Measurements from ENCODE around the gene PIGH.
"Not testable (repeated sequence)": the region's sequence is repeated elsewhere in the genome, so short reads cannot be mapped to it uniquely, and the experiment has no call there.

Gene PIGH

DNA sequence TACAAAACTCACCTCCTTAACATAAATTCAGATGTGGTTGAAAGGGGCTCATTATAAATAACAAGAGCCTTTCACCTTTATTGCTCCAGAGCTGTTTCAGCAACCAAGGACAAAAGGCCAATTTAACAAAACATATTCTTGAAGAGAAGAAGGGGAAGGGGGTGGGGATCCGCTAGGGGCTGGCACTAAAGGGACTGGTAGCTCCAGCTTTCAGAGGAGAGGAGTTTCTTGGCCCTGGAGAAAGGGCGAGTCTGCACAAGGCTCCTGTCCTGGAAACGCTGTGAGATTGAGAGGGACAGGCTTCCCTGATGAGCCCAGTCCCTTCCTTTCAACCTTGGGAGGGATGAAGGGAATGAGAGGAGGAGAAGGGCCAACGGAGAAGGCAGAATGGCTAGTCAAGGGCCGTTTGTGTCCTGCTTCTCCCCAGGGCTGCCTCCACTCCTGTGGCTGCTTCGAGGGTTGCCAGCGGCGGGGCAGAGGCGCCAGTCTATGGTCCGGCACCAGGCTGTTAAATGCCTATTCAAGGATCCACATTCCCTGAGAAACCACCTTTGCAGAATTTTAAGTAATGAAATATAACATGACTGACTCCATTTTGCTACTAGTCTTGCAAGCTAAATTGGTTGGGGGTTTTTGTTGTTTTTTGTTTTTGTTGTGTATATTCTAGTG lies 9.7 kb upstream of the PIGH start:
- no peak for DNase-seq (ENCODE audit: low read depth)

DNA sequence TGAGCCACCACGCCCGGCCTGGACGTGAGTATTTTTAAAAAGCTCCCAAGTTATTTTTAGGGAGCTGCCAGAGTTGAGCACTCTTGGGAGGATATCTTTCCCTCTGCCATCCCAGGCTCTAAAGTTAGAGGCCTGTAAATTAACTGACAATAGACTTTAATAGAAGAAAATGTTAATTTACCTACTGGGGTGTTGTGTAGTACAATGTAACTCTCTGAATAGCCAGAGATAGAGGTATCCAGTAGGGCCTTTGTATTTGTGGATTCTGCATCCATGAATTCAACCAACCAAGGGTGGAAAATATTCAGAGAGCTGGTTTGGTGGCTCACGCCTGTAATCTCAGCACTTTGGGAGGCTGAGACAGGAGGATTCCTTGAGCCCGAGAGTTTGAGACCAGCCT lies 7.6 kb upstream of the PIGH start:
- no peak for DNase-seq (ENCODE audit: low read depth)

DNA sequence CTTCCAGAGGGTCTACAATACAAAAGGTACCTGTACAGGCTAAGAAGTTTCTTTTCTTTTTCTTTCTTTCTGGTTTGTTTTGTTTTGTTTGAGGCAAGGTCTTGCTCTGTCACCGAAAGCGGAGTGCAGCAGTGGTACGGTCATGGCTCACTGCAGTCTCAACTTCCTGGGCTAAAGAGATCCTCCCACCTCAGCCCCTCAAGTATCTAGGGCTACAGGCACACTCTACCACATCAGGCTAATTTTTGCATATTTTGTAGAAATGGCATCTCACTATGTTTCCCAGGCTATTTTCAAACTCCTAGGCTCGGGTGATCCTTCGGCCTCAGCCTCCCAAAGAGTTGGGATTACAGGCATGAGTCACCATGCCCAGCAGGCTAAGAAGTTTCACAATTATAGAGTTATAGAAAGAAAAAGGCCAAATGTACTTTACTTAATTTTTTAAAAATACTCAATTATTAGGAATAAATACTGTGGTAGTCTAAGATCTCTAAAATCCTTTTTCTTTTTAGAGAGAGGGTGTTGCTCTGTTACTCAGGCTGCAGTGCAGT lies 3.0 kb upstream of the PIGH start:
- DNase-seq (ENCODE audit: low read depth): no peak

GRCh38 chr14:67602076-67602475 lies 2.0 kb upstream of the PIGH start:
- DNase-seq (ENCODE audit: low read depth): no peak

DNA sequence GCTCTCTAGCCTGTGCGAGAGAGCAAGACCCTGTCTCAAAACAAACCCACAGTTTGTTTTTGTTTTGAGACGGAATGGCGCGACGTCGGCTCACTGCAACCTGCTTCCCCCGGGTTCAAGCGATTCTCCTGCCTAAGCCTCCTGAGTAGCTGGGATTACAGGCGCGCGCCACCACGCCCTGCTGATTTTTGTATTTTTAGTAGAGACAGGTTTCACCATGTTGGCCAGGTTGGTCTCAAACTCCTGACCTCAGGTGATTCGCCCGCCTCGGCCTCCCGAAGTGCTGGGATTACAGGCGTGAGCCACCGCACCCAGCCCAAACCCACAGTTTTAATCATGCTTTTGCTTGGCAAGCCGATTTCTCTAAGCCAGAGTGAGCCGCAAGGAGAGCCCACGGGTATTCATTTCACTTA lies 500 bp upstream of the PIGH start:
- DNase-seq (ENCODE audit: low read depth): not testable (repeated sequence)

DNA sequence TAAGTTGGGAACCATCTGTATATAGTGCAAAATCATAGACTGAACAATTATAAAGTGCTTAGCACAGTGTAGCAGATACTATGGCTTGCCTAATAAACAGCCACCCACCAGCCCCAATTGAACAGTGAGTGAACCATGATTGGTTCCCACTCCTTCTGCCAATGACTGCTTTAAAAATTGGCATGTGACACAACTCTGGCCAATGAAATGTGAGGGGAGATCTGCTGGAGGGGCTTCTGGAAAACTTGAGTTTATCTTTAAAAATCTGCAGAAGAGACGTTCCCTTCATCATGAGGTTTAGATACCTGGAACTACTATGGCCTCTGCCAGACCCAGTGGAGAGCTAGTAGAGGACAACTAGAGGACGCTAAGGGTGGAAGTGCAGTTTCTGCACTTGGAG lies 4.7 kb downstream of the PIGH start:
- no peak for DNase-seq (ENCODE audit: low read depth)

DNA sequence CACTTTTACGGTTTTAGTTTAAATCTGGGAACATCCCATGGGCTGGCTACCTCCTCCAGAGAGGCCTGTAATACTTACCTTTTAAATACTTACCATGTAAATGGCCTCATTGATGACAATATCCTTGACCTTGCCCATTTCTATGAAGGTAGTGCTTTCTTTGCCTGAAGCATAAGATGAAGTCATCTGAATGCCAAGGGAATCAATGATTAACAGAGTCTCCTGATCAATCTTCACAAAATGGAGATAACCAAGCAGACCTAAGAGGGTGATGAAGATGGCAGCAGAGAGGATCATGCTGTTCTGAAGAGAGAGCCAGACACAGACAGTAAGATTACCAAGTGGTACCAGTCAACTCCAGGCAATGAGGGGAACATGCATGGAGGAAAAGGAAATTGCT lies 6.4 kb downstream of the PIGH start:
- DNase-seq (ENCODE audit: low read depth): not testable (repeated sequence)

GRCh38 chr14:67589204-67589770 lies 10.8 kb downstream of the PIGH start:
- DNase-seq (ENCODE audit: low read depth): no peak

- no peak for DNase-seq (ENCODE audit: low read depth)
These were observed 13.7 kb downstream of the PIGH start for GRCh38 chr14:67586369-67586768.

DNA sequence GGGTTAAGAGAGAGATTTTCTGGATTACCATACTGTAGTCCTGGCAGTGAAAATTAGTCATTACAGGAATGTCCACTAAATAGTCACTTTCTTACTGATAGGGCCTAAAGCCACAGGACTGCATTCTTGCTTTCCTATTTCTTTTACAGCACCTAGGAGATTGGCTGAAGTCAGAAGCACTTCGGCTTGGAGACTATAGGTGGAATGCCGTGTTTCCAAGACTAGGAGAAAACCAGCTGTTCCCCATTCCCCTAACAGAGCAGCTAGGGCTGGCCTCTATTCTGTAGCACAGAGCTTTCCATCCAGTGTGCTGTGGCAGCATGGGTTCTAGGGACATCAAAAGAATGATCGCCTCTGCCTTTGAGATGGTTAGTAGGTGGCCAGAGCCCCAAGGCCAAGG lies 15.1 kb downstream of the PIGH start:
- no peak for DNase-seq (ENCODE audit: low read depth)

- no peak for DNase-seq (ENCODE audit: low read depth)
These were observed 16.1 kb downstream of the PIGH start for GRCh38 chr14:67583711-67584644.

DNA sequence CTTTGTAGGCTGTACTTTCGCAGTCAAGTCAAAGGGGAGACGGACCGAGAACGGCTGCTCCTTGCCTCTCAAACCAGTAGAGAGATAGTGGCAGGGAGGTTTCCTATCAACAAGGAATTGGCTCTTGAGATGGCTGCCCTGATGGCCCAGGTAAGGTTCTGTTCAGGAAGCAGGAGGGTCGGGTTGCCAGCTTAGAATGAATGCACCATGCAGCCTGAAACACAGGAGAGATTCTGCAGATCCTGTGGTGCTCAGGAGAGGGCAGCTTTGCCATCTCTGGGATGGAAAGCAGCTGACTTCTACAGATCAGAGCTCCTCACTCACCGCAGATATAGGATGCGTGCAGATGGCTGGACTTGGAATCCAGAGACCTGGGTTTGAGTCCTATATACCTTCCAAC lies 18.0 kb downstream of the PIGH start:
- DNase-seq (ENCODE audit: low read depth): no peak

DNA sequence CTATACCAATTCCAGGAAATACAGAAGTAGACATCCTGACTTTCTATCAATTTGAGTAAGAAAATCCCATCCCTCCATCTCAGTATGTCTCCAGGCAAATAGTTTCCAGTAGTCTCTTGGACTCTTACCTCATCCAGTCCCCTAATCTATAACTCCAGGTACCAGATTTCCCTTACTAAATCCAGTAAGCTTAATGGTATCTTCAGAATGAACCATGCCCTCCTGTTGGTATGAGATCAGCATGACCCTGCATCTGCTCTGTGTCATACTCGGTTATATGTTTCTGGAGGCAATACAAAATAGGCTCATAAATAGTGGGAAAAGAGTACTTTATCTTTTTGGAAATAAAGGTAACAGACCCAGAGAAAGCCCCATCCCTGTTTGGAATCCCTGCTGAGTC lies 18.4 kb downstream of the PIGH start:
- no peak for DNase-seq (ENCODE audit: low read depth)

DNA sequence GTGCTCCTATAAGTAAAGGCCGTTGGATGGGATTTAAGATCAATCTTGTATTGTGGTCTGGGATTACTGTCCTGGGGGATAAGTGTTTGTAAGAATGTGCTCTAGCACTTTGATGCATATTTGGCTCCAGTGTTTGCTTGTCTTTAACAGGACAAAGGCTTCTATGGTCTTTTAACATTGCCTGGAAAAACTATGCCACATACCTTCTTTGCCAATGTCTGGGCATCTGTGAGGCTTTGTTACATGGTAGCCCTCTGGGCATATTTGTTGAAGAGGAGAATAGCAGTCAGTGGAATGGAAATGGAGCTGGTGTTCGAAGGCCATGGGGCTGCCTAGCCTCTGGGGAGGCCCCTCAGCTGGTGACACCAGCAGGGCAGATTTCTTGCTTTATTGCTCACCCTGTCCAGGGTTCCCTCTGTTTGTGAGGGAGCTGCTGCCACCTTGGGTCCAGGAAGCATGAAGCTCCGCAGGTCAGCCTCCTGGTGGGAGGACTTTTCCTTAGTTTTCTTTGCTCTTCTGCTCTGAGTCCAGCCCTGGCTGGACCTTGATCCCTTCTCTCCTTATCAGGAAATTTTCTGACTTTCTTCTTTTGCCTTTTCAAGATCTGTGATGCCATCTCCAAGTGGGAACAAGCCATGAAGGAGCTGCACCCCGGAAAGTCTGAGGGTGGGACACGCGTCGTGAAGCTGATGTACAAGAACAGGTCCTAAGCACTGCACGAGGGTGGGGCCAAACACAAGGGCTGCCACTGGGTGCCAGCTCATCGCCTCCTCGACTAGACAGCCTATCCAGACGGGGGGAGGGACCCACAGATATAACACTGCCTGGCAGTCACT lies 19.5 kb downstream of the PIGH start:
- no peak for DNase-seq (ENCODE audit: low read depth)

GRCh38 chr14:67579636-67580035 lies 20.4 kb downstream of the PIGH start:
- no peak for DNase-seq (ENCODE audit: low read depth)

- DNase-seq (ENCODE audit: low read depth): no peak
These were observed 21.0 kb downstream of the PIGH start for GRCh38 chr14:67579040-67579439.

DNA sequence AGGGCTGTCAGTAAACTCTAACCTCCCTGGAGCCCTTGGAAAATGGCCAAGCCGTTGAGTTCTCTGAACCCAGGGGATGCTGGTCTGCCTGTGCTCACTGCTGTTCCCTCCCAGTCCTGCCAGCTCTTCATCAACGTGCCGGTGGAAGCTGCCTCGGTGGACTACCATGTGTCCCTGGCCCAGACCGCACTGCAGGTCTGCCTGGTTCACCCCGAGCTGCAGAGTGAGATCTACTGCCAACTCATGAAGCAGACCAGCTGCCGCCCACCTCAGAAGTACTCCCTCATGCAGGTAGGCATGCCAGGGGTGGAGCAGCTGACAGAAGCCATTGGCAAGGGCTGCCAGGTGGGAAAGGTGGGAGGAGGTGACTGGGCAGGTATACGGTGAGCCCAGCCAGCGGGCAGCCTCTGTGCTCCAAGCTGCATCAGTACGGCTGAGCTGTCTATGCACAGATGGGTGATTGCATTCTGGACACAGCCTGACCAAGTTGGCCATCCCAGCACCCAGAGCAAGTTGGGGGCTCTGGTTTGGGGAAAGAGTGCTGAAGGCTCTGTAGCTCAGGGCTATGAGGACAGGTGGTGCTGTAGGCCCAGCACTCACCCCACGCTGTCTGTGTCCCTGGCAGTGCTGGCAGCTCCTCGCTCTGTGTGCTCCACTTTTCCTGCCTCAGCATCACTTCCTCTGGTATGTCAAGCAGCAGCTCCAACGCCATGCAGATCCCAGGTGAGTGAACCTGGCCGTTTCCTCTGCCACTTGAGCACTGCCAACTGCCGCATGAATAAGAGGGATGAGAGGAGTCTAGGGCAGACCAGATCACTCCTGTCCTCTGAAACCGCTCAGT lies 21.9 kb downstream of the PIGH start:
- no peak for DNase-seq (ENCODE audit: low read depth)

DNA sequence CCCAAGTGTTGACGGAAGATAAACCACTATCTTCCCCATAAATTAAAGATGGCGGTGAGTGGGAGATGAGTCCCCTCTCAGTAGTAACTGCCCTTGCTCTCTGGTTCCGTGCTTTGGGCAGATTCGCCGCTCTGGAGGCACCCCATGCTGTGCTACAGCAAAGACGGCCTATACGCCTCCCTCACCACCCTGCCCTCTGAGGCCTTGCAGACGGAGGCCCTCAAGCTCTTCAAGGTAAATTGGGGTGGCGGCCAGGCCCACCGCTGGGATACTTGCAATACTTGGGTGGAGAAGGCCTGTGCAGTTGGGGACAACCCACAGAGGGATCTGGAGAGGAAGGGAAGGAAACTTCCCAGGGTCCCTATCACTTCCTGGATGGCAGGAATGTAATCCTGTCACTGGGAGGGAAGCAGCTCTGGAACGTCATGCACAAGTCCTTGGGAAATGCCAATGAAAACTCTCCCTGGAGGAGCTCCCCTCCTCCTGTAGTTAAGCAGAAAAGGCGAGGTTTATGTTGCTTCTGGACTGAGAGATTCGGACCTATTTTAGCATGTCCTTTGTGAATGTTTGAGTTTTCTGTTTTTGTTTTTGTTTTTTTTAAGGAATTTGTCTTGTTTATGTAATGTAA lies 22.8 kb downstream of the PIGH start:
- no peak for DNase-seq (ENCODE audit: low read depth)

DNA sequence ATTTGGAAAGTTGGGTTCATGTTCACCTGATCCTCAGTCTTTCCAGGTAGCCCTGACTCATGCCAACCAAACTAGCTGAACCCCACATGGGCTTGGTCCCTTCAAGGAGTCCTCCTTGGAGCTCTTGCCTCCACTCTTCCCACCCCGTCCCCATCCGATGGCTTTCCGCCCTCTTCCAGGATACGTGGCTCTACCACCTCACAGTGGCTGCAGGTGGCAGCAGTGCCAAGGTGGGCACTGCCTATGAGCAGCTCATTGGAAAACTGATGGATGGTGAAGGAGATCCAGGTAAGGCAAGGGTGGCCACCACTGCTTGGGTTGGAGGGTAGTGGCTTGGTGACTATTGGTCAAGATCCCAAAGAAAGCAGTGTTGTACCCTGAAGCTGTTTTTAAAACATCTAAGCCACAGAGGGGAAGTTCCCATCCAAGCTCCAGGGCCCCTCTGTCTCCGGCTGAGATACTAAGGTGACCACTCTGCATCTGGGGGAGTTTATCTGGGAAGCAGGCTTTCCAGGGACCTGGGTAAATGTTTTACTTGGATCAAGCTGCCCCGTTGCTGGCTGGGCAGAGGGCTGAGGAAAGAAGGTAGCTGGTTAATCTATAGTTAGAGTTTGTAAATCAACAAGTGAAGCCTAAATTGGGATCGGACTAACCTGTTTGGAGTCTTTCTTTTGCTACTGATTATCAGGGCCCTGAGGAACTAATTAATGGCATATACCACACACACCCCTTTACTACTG lies 23.7 kb downstream of the PIGH start:
- DNase-seq (ENCODE audit: low read depth): no peak

DNA sequence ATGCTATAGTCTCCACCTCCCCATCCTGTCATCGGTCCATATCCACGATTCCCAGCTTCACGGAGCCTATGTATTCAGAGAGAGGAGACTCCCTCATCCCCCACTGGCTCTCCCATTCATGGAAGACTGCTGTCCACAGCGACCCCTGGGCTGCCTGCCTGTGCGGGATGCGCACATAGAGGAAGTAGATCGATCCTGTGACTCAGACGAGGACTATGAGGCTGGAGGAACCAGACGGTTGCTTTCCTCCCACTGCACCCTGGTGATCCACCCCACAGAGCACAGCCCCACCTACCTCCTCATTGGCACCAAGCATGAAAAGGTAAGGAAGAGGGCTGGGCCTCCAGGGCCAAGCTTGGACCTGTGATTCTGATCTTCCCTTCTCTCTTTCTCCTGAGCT lies 24.4 kb downstream of the PIGH start:
- no peak for DNase-seq (ENCODE audit: low read depth)

All from T follicular helper cell (primary cell).